22Rv1 (cell line): Measurements from ENCODE around the gene NID1.

ENCODE experiments used
- ZFX ChIP-seq: fragments of 450-650 bp; IDR thresholded peaks from 2 replicates; pipeline ENCODE4 v1.6.1; 2017; ENCODE audit warnings: antibody characterized with exemption, borderline replicate concordance
- TF ChIP-seq, protein P1 (sequence below): fragments of 450-650 bp; IDR thresholded peaks from 2 replicates; pipeline ENCODE4 v1.5.1; 2017; ENCODE audit warnings: mild to moderate bottlenecking

- TF ChIP-seq, protein P1, sequence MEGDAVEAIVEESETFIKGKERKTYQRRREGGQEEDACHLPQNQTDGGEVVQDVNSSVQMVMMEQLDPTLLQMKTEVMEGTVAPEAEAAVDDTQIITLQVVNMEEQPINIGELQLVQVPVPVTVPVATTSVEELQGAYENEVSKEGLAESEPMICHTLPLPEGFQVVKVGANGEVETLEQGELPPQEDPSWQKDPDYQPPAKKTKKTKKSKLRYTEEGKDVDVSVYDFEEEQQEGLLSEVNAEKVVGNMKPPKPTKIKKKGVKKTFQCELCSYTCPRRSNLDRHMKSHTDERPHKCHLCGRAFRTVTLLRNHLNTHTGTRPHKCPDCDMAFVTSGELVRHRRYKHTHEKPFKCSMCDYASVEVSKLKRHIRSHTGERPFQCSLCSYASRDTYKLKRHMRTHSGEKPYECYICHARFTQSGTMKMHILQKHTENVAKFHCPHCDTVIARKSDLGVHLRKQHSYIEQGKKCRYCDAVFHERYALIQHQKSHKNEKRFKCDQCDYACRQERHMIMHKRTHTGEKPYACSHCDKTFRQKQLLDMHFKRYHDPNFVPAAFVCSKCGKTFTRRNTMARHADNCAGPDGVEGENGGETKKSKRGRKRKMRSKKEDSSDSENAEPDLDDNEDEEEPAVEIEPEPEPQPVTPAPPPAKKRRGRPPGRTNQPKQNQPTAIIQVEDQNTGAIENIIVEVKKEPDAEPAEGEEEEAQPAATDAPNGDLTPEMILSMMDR, result no peak
- no peak for TF ChIP-seq ZFX
Measured at GRCh38 chr1:235980976-235981375, 83.9 kb downstream of the NID1 start.
